Measurements from ENCODE around the gene CD58.
"Not testable (repeated sequence)": the region's sequence is repeated elsewhere in the genome, so short reads cannot be mapped to it uniquely, and the experiment has no call there.

DNA sequence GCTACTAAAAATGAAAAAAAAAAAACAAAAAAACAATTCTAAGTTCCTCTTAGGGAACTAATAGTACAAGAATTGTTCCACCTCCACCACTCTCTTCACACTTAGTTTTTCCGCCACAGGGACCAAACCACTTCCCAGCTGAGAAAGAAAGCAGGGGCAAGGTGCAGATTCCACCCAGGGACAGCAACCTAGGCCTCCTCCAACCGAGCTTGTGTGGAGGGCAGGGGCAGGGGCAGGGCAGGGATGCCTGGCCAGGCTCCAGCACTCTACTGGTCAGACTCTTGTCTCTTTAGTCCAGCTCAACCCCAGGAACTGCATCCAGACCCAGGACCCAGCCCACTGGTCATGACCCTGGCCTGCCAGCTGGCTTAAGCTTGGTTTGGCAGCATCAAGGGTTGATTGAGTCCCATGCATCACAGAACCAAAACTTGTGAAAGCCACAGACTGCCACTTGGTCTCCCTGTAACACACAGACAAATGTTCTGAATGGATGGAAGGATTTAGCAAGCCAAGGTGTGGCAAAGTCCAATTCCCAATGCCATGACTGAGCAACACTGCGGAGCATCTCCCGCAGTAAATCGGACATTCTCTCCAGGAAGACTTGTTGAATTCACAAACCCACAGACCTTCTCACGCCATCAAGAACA, 19.7 kb upstream of the CD58 start:
- TF ChIP-seq BHLHE40 (IDR thresholded peaks at IDR 0.05; ENCODE audit: borderline replicate concordance); L3MBTL2 (conservative IDR thresholded peaks at IDR 0.05): not testable (repeated sequence)

All from HEK293T (cell line).